Activated CD8-positive, alpha-beta memory T cell treated with anti-CD3 and anti-CD28 coated beads for 48 hours (primary cell): ENCODE measurements around the gene CTAG1B.
"Not testable (repeated sequence)": the region's sequence is repeated elsewhere in the genome, so short reads cannot be mapped to it uniquely, and the experiment has no call there.

Experiments used
- DNase-seq, 3 experiments: peaks; one replicate each; pipeline ENCODE4 v3.0.0-alpha.2; 2020; ENCODE audit warnings: low read depth in 2 of 3, low spot score in 2 of 3

The CTAG1B gene

DNA sequence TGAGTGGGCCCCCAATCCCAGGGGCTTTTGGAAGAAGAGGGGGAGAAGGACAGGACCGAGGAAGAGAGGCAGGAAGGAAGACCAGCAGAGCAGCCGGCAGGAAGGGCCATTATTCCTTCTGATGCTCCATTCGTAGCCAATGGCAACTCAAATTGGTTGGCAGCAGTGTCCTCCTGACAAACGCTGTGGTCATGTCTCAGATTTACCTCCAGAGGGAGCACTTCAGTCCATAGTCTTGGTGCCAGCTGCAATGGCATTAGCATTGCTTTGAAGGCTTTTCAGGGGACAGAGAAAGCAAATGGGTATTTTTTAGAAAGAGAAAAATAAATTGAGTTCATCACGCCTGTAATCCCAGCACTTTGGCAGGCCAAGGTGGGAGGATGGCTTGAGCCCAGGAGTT is 9.9 kb upstream of the CTAG1B start:
- not testable (repeated sequence) for DNase-seq

GRCh38 chrX:154620767-154621414 is 1.8 kb upstream of the CTAG1B start:
- DNase-seq, result not testable (repeated sequence)

DNA sequence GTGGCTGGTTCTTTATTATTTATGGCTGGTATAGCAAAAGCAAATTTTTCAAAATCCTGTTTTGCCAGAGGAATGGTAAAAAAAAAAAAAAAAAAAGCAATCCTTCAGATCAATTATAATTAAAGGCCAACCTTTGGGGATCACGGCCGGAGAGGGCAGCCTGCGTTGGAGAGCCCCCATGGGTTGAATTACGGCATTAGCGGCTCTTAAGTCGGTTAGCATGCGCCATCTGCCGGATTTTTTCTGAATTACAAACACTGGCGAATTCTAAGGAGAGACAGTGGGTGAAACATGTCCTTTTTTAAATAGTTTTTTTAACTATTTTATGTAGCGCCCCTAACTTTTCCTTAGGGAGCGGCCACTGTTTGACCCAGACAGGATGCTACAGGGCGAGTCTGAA is 5.5 kb downstream of the CTAG1B start:
- DNase-seq, result not testable (repeated sequence)

DNA sequence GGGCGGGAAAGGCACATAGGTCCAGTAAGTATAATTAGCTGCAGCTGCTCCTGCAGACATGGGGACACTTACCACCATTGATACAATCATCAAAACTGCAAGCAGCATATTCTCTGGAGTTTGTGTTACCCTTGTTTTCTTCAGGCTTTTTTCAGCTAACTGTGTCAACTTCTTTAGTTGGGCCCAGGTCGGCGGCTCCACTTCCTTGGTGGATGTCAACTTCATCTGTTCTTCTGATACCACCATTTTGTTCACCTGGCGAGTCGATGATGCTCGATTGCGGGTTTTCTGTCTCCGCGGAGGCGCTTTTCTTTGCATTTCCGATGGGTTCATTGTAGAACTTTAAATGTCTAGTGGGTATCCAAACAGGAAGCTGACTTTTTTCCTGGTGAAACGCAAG is 7.9 kb downstream of the CTAG1B start:
- DNase-seq, result not testable (repeated sequence)

DNA sequence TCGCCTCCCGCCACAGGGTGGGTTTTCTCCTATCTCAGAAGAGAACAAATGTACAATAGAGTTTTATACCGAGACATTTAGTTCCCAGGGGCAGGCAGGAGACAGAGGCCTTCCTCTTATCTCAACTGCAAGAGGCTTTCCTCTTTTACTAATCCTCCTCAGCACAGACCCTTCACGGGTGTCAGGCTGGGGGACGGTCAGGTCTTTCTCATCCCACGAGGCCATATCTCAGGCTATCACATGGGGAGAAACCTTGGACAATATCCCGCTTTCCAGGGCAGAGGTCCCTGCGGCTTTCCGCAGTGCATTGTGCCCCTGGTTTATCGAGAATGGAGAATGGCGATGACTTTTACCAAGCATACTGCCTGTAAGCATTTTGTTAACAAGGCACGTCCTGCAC is 10.3 kb downstream of the CTAG1B start:
- not testable (repeated sequence) for DNase-seq

DNA sequence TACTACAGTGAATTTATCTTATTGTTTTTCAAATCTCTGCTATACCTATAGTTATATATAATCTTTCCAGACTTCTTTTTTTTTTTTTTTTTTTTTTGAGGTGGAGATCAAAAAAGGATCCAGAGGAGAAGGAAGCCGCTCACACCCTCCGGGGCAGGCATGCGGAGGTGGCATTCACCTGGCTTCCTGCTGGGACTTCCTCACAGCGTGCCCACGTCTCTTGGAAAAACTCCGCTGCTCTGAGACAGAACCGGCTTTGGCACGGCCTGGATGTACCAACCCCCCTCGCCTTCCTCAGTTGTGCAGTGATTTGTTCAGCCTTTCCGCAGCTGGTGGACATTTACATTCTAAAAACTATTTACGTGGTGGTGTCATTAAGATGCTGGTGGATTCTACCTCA is 11.1 kb downstream of the CTAG1B start:
- not testable (repeated sequence) for DNase-seq

DNA sequence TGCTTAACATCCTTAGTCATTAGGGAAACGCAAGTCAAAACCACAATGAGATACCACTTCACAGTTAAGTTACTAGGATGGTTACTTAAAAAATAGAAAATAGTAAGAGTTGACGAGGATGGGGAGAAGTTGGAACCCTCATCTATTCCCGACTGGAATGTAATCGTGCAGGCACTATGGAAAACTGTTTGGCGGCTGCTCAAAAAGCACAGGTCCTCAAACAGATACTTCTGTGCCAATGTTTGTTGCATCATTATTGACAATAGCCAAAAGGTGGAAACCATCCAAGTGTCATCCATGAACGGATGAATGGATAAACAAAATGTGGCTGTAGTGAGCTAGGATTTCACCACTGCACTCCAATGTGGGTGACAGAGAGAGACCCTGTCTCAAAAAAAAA is 11.7 kb downstream of the CTAG1B start:
- DNase-seq, result no peak

GRCh38 chrX:154605566-154605965 is 13.5 kb downstream of the CTAG1B start:
- no peak for DNase-seq

- no peak for DNase-seq
Observed at GRCh38 chrX:154603438-154604430, 15.3 kb downstream of the CTAG1B start.

DNA sequence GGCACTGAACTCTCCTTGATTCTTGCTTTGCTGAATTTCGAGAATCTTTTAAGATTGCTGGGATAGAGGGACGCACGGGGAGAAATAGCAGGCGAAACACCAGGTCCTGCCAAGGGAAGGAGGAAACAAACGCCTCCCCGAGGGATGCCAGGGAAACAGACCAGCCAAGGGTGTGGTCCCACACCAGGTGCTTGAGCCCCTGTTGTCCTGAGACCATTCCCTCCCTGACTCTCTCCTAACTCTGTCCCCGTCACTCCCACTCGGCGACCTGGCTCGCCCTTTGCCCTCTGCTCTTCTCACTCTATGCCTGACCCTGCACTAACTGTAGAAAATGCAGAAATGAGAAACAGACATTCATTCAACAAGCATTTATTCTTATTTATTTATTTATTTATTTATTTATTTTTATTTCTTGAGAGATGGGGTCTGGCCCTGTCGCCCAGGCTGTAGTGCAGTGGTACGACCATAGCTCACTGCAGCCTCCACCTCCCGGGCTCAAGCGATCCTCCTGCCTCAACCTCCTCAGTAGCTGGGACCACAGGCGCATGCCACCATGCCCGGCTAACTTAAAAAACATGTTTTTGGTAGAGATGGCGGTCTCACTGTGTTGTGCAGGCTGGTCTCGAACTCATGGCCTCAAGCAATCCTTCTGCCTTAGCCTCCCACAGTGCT is 16.2 kb downstream of the CTAG1B start:
- DNase-seq, result no peak

- DNase-seq, result no peak
Observed at GRCh38 chrX:154602226-154602625, 16.9 kb downstream of the CTAG1B start.

GRCh38 chrX:154600759-154601374 is 18.2 kb downstream of the CTAG1B start:
- no peak for DNase-seq

DNA sequence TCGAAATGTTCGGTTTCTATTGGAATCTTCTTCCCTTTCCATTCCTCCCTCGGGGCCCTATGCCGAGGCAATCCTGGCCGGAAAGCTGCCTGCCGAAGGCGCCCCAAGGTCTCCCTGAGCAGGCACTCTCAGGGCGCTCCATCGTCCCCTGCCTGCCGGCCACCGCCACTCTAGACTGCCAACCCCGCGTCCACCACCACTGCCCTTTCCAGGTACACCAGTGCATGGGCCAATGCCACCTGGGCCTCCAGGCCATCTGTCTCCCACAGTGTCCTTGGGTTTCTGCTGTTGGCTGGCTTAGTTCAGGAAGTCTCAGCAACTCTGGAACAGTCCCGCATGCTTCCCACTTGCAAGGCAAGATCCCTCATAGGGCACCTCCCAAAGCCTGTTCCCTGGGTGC is 19.6 kb downstream of the CTAG1B start:
- DNase-seq, result no peak

GRCh38 chrX:154598656-154599055 is 20.4 kb downstream of the CTAG1B start:
- DNase-seq, result no peak

DNA sequence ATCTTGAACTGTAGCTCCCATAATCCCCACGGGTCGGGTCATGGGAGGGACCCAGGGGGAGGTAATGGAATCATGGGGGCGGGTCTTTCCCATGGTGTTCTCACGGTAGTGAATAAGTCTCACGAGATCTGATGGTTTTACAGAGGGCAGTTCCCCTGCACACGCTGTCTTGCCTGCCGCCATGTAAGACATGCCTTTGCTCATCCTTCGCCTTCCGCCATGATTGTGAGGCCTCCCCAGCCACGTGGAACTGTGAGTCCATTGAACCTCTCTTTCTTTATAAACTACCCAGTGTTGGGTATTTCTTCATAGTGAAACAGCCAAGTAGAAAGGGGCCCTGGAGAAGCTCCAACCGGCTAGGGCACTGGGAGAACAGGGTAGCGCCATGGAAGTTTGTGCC is 21.9 kb downstream of the CTAG1B start:
- no peak for DNase-seq

GRCh38 chrX:154596290-154596929 is 22.7 kb downstream of the CTAG1B start:
- DNase-seq, result no peak

- DNase-seq, result no peak
Observed at GRCh38 chrX:154595559-154596249, 23.4 kb downstream of the CTAG1B start.

DNA sequence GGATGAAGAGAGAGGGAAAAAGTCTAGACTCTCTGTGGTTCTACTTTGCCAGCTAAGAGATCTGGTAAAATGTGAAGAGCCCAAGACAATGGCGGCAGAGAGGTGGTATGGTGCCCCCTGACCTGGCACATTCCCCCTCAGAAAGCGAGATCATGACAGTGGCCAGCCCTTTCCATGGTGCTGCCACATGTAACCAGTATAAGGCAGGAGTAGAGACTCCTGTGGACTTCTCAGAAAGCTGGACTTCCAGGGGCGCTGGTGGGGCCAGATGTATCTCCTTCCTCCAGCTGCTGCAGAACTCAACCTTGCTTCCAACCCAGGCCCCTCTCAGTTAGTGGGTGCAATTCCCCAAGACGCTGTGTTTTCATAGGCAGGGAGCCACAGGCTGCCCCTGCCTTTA is 24.6 kb downstream of the CTAG1B start:
- DNase-seq, result no peak

GRCh38 chrX:154593201-154593600 is 25.9 kb downstream of the CTAG1B start:
- DNase-seq, result no peak

DNA sequence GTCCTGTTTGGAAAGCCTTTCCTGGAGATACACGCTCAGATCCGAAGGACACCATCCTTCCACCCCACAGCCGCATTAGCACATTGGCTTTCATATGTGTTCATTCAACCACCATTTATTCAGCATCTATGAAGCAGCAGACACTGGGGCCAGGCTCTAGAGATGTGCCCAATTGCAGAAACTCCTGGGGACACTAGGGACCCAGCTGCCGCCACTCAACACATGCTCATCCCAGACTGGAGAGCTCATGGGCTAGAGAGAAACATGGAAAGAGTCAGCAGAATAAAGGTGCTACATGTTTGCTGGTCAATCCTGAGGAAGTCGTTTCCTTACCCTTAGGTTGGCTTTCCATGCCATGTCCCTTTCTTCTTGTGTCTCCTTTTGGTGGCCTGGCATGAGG is 26.6 kb downstream of the CTAG1B start:
- DNase-seq, result no peak
